Vagina (tissue), 2 donors: ENCODE data around the gene MYLK4. TPM values are rescaled to one million over a fixed set of nuclear protein-coding genes. Genes with fewer than 3 reads are reported as not detected.

Source experiments
- DNase-seq, 2 donors: peaks; one replicate each; pipeline ENCODE4 v3.0.0-alpha.2; 2017; ENCODE audit errors: extremely low spot score in 2 of 2
- H3K27ac ChIP-seq: fragments of 200-600 bp; sonication (generic); one replicate; pipeline ENCODE4 v1.5.1; 2019
- H3K27me3 ChIP-seq: fragments of 200-600 bp; sonication (generic); one replicate; pipeline ENCODE4 v1.5.1; 2019
- H3K36me3 ChIP-seq, 2 donors: fragments of 200-600 bp; sonication (generic); one replicate each; pipeline ENCODE4 v1.5.1; 2017 to 2019
- H3K4me1 ChIP-seq: fragments of 200-600 bp; sonication (generic); one replicate; pipeline ENCODE4 v1.5.1; 2019
- H3K4me3 ChIP-seq, 2 donors: fragments of 200-600 bp; sonication (generic); 1 replicate in 1 of 2; 2 replicates in 1 of 2; pipeline ENCODE4 v1.5.1; 2016 to 2019
- H3K9me3 ChIP-seq: fragments of 200-600 bp; sonication (generic); one replicate; pipeline ENCODE4 v1.5.1; 2019
- CTCF ChIP-seq, 3 experiments: fragments of 450-650 bp in 2 of 3; fragments of 200-600 bp in 1 of 3; sonication (generic) in 1 of 3; IDR thresholded peaks; one replicate each; pipeline ENCODE4 v1.5.1; 2017 to 2019; ENCODE audit warnings: antibody characterized with exemption in 3 of 3, mild to moderate bottlenecking in 2 of 3, moderate library complexity in 2 of 3
- POLR2A ChIP-seq, 2 donors: fragments of 450-650 bp; IDR thresholded peaks; one replicate each; pipeline ENCODE4 v1.6.1; 2017; ENCODE audit warnings: antibody characterized with exemption in 2 of 2, mild to moderate bottlenecking in 2 of 2, moderate library complexity in 2 of 2
- POLR2AphosphoS5 ChIP-seq, 2 donors: sonication (generic); formaldehyde crosslinking; IDR thresholded peaks; one replicate each; pipeline ENCODE4 v1.9.0; 2017; ENCODE audit warnings: antibody characterized with exemption in 2 of 2, mild to moderate bottlenecking in 2 of 2, low read depth in 1 of 2; ENCODE audit not compliant: insufficient read depth in 1 of 2
- intact Hi-C: fragments of 100-400 bp; cut with DNase I; formaldehyde crosslinking; loops from one replicate; pipeline ENCODE4 v1.15.1; 2023
- total RNA-seq: library from RNA; depleted of rRNA; stranded (reverse); fragments of >200 nt; gene quantifications from one replicate; pipeline ENCODE4 v1.2.3, GENCODE V29; 2016

Gene MYLK4
- total RNA-seq: 0.74 TPM

- Histone ChIP-seq H3K4me3 (no peak within 1 kb of the TSS), H3K9me3 (no peaks in the 10 kb centered on the region), H3K4me1 (peaks cover 10% of the 10 kb centered on the region), H3K27ac (no peak within 1 kb of the TSS), H3K36me3 (no peaks in the 10 kb centered on the region), H3K27me3 (no peaks in the 10 kb centered on the region)
- DNase-seq: no peak
- intact Hi-C loops: no loop called here
- TF ChIP-seq CTCF (IDR thresholded peaks at IDR 0.05) (no peak), POLR2AphosphoS5 (IDR thresholded peaks at IDR 0.05; ENCODE audit: insufficient read depth in 1 of 2, low read depth in 1 of 2) (no peak), POLR2A (IDR thresholded peaks at IDR 0.05) (no peak)
Measured at GRCh38 chr6:2750832-2751231, at the start of gene MYLK4. Gene MYLK4 (minus strand): TSS chr6:2750922. CDS start chr6:2749294, 1,628 bp downstream.

- intact Hi-C loops: loop anchor here (10.0 kb wide), 1 partner anchor 45 kb away; the partner anchor contains the start of gene SERPINB1
Measured at GRCh38 chr6:2799936-2800527, 49.3 kb upstream of the MYLK4 start.

GRCh38 chr6:2798586-2799134 is 47.9 kb upstream of the MYLK4 start:
- Histone ChIP-seq H3K4me1 (peaks cover 7% of the 10 kb centered on the region), H3K27ac (no peak overlapping the region), H3K36me3 (no peaks in the 10 kb centered on the region), H3K27me3 (no peaks in the 10 kb centered on the region), H3K9me3 (no peaks in the 10 kb centered on the region), H3K4me3 (no peak overlapping the region)
- TF ChIP-seq POLR2A (IDR thresholded peaks at IDR 0.05): no peak
- no peak for TF ChIP-seq CTCF (IDR thresholded peaks at IDR 0.05)
- no peak for TF ChIP-seq POLR2AphosphoS5 (IDR thresholded peaks at IDR 0.05; ENCODE audit: insufficient read depth in 1 of 2, low read depth in 1 of 2)
- peak in 1 of 2 donors; percentile 77 for DNase-seq
- intact Hi-C loops: loop anchor here (10.0 kb wide), 1 partner anchor 46 kb away; the partner anchor contains the start of gene SERPINB1

More at GRCh38 chr6:2799936-2800527, 49.3 kb upstream of the MYLK4 start:
- H3K27me3 ChIP-seq: no peaks in the 10 kb centered on the region
- H3K4me1 ChIP-seq: no peaks in the 10 kb centered on the region
- no peak overlapping the region for H3K4me3 ChIP-seq
- H3K9me3 ChIP-seq: no peaks in the 10 kb centered on the region
- no peak for TF ChIP-seq POLR2A (IDR thresholded peaks at IDR 0.05)
- no peak for TF ChIP-seq POLR2AphosphoS5 (IDR thresholded peaks at IDR 0.05; ENCODE audit: insufficient read depth in 1 of 2, low read depth in 1 of 2)
- no peak for TF ChIP-seq CTCF (IDR thresholded peaks at IDR 0.05)
- H3K36me3 ChIP-seq: no peaks in the 10 kb centered on the region
- DNase-seq: peak in 1 of 2 donors; percentile 40
- H3K27ac ChIP-seq: no peak overlapping the region

GRCh38 chr6:2797564-2798031 is 46.9 kb upstream of the MYLK4 start:
- H3K9me3 ChIP-seq: no peaks in the 10 kb centered on the region
- intact Hi-C loops: loop anchor here (10.0 kb wide), 1 partner anchor 47 kb away; the partner anchor contains the start of gene SERPINB1
- no peak overlapping the region for H3K27ac ChIP-seq
- peaks cover 17% of the 10 kb centered on the region for H3K4me1 ChIP-seq
- H3K36me3 ChIP-seq: no peaks in the 10 kb centered on the region
- H3K4me3 ChIP-seq: no peak overlapping the region
- peak in 1 of 2 donors; percentile 56 for DNase-seq
- TF ChIP-seq POLR2AphosphoS5 (IDR thresholded peaks at IDR 0.05; ENCODE audit: insufficient read depth in 1 of 2, low read depth in 1 of 2) (no peak), POLR2A (IDR thresholded peaks at IDR 0.05) (no peak), CTCF (IDR thresholded peaks at IDR 0.05) (no peak)
- no peaks in the 10 kb centered on the region for H3K27me3 ChIP-seq

DNA sequence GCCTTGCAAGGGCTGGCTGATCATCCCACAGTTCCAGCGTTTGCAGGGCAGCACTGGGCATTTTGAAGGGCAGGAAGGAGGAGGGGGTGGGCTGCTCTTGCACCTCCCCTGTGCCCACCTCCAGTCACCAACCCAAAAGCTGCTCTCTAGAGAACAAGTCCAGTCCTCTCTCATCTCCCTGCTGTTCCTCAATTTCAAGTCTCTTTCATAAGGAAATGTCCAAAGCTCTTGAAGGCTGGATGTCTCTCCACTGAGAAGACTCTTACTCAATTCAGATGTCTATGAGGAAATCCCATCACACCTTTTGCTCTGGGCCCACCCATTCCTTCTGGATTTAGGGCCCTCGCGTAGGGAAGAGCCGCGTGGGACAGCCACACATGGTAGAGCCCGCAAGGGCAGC is 46.1 kb upstream of the MYLK4 start:
- intact Hi-C loops: loop anchor here (10.0 kb wide), 1 partner anchor 48 kb away; the partner anchor contains the start of gene SERPINB1
- no peak overlapping the region for H3K4me3 ChIP-seq
- H3K36me3 ChIP-seq: no peaks in the 10 kb centered on the region
- no peak overlapping the region for H3K27ac ChIP-seq
- H3K9me3 ChIP-seq: no peaks in the 10 kb centered on the region
- no peak for TF ChIP-seq POLR2A (IDR thresholded peaks at IDR 0.05)
- TF ChIP-seq CTCF (IDR thresholded peaks at IDR 0.05): no peak
- no peak for TF ChIP-seq POLR2AphosphoS5 (IDR thresholded peaks at IDR 0.05; ENCODE audit: insufficient read depth in 1 of 2, low read depth in 1 of 2)
- peaks cover 25% of the 10 kb centered on the region for H3K4me1 ChIP-seq
- no peaks in the 10 kb centered on the region for H3K27me3 ChIP-seq
- DNase-seq: peak in 1 of 2 donors; percentile 83
